GM18951 (cell line): ENCODE data around the gene SLC9A9.

Experiments used
- POLR2A ChIP-seq: IDR thresholded peaks from 4 replicates; pipeline ENCODE4 v1.6.1; 2011; ENCODE audit warnings: mild to moderate bottlenecking; ENCODE audit not compliant: insufficient read length, insufficient read depth; ENCODE audit errors: extremely low read depth
- in situ Hi-C: fragments of 300-500 bp; cut with MboI; formaldehyde crosslinking; loops from one replicate; pipeline ENCODE4 v1.12.0; 2022; ENCODE audit warnings: low sequenced_read_pairs, mixed read lengths, inconsistent platforms; ENCODE audit not compliant: unreplicated experiment

The SLC9A9 gene

DNA sequence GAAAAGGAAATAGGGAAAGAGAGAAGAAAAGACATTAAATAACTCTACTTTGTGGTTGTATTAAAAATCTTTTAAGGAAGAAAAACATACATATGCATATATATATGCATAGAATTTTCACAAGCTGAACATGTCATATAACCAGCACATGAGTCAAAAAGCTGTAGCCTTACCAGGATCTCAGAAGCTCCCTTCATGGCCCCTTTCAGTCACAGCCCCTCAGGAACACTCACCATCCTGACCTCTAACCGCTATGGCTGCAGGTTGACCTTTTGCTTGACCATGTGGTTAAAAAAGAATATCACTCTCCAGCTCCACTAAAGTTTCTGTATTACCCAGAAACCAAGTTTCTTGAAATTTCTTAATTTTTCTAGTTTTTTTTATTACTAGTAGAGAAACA lies 625.3 kb downstream of the SLC9A9 start:
- in situ Hi-C loops = no loop called here
- no peak for TF ChIP-seq POLR2A

- TF ChIP-seq POLR2A = no peak
- in situ Hi-C loops = no loop called here
Measured at GRCh38 chr3:143222505-143222904, 625.8 kb downstream of the SLC9A9 start.

DNA sequence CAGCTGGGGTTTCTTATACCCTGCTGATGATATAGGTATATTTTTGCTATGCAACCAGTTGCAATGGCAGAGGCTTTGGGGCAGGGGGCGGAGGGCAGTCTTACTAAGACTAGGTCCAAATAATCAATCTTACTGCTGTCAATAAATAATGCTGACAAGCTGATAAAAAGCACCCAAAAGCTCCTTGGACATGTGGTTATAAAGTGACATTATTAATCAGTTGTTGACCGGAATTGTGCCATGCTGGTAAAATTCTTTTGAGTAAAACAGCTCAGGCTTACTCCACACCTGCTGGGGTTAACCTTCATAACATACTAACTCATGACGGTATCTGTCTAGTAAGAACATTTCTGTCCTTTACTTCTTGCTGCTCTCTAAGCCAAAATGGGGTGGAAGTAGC lies 626.8 kb downstream of the SLC9A9 start:
- TF ChIP-seq POLR2A = no peak
- in situ Hi-C loops = no loop called here

DNA sequence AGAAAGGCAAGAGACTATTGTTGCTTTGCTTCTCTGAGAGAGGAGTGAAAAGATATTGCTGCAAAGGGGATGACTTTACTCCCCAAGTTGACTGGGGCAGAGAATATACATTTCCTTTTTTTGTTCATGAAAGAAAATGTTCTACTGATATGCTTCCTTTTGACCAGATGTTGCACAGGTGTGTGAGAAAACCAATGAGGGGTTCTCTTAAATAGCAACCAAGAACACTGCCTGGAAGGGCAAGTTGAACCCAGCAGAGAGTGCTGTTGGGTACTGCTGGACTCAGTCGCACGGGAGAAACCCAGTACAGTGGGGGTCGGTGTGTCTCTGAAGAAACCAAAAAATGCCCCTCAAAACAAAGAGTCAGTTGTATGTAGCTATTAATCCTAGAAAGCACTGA lies 627.5 kb downstream of the SLC9A9 start:
- no peak for TF ChIP-seq POLR2A
- in situ Hi-C loops = no loop called here

DNA sequence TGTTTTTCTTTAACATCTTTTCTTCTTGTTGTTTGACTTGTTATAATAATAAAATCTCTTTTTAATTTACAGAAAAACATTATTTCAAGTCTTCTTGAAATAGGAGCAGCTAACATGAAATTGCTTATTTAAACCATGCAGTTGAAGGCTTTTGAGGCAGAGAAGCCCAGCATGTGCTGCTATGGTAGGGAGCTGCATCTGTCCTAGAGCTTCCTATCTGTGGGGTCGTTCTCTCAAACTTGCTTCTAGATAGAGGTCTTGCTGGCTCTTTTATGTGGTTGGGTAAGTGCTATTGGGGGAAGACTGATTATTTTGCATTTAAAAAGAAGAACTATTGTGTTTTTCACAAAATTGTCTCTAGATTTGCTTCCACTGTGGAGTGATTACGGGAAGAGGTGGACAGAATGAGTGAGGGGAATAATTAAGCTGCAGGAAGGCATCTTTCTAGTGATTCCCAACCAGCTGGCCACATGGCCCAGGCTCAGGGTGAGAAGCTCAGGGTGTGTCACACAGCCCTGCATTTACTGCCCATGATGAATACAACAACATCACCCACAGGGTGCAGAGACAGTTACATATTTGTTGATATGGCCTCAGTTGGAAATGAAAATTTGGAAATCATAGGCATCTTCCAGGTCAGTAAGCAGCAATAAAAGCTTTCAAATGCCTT lies 630.0 kb downstream of the SLC9A9 start:
- in situ Hi-C loops = no loop called here
- TF ChIP-seq POLR2A = no peak

DNA sequence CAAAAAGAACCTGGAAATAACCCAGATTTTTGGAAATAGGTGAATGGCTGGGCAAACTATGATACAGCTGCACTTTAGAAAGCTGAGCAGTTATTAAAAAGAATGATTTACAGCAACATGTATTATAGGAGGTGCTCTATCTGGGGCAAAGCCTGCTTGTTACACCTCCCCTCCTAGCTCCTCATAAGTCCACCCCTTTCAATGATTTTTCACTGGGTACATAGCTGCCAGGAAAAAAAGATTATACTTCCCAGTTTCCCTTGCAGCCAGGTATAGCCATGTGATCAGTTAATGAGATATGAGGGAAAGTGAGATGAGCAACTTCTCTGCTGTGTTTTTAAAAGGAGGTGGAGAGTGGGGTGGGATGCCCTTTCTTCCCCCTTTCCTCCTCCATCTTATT lies 631.0 kb downstream of the SLC9A9 start:
- TF ChIP-seq POLR2A = no peak
- in situ Hi-C loops = no loop called here

- in situ Hi-C loops = no loop called here
- TF ChIP-seq POLR2A = no peak
Measured at GRCh38 chr3:143216709-143217182, 631.5 kb downstream of the SLC9A9 start.
